Measurements from ENCODE around the gene HLA-DRB5. TPM values are rescaled to one million over a fixed set of nuclear protein-coding genes. Genes with fewer than 3 reads are reported as not detected.
"Not testable (repeated sequence)": the region's sequence is repeated elsewhere in the genome, so short reads cannot be mapped to it uniquely, and the experiment has no call there.

Gene HLA-DRB5
- total RNA-seq, 1 donor from 2014 or later: not detected

GRCh38 chr6:32517654-32518445 is 12.2 kb downstream of the HLA-DRB5 start:
- no peak for DNase-seq (ENCODE audit: low read depth, low spot score)

- no peak for DNase-seq (ENCODE audit: low read depth, low spot score)
These were observed 29.1 kb downstream of the HLA-DRB5 start for GRCh38 chr6:32501016-32501415.

- no peak for DNase-seq (ENCODE audit: low read depth, low spot score)
These were observed 37.7 kb downstream of the HLA-DRB5 start for GRCh38 chr6:32492351-32492750.

GRCh38 chr6:32491700-32492099 is 38.4 kb downstream of the HLA-DRB5 start:
- no peak for DNase-seq (ENCODE audit: low read depth, low spot score)

- DNase-seq (ENCODE audit: low read depth, low spot score): no peak
These were observed 42.0 kb downstream of the HLA-DRB5 start for GRCh38 chr6:32488083-32488482.

GRCh38 chr6:32484614-32484998 is 45.5 kb downstream of the HLA-DRB5 start:
- DNase-seq (ENCODE audit: low read depth, low spot score): no peak

GRCh38 chr6:32483968-32484613 is 46.0 kb downstream of the HLA-DRB5 start:
- no peak for DNase-seq (ENCODE audit: low read depth, low spot score)

GRCh38 chr6:32475392-32476206 is 54.5 kb downstream of the HLA-DRB5 start:
- DNase-seq (ENCODE audit: low read depth, low spot score): no peak

GRCh38 chr6:32473376-32474348 is 56.4 kb downstream of the HLA-DRB5 start:
- DNase-seq (ENCODE audit: low read depth, low spot score): not testable (repeated sequence)

GRCh38 chr6:32472781-32473375 is 57.2 kb downstream of the HLA-DRB5 start:
- DNase-seq (ENCODE audit: low read depth, low spot score): no peak

- not testable (repeated sequence) for DNase-seq (ENCODE audit: low read depth, low spot score)
These were observed 62.2 kb downstream of the HLA-DRB5 start for GRCh38 chr6:32467743-32468503.

Other genes starting within 250 kb of the HLA-DRB5 start
- gene TSBP1, start 158.4 kb downstream of the HLA-DRB5 start, total RNA-seq: not detected in 2 replicates
- not detected in 2 replicates for gene BTNL2, start 123.1 kb downstream of the HLA-DRB5 start, total RNA-seq
- not detected in 2 replicates for gene HLA-DRA, start 90.4 kb downstream of the HLA-DRB5 start, total RNA-seq
- gene HLA-DRB1, start 59.6 kb upstream of the HLA-DRB5 start, total RNA-seq: not detected in 2 replicates
- gene HLA-DQA1, start 107.1 kb upstream of the HLA-DRB5 start, total RNA-seq: not detected in 2 replicates
- not detected in 2 replicates for gene HLA-DQB1, start 136.4 kb upstream of the HLA-DRB5 start, total RNA-seq
- gene HLA-DQA2, start 211.1 kb upstream of the HLA-DRB5 start, total RNA-seq: not detected in 2 replicates
- gene HLA-DQB2, start 233.2 kb upstream of the HLA-DRB5 start, total RNA-seq: not detected in 2 replicates

All from pulmonary artery endothelial cell (primary cell).